Measurements from ENCODE around the gene JCHAIN. TPM values are rescaled to one million over a fixed set of nuclear protein-coding genes. Genes with fewer than 3 reads are reported as not detected.

Gene JCHAIN
- total and polyA plus RNA-seq, 2 of the 8 experiments (the other 6 are each of a cell fraction or from before 2014, with no cell fraction given) = not detected

GRCh38 chr4:70623323-70623722, 43.0 kb downstream of the JCHAIN start (continued):
- no peak for TF ChIP-seq CHD7 (IDR thresholded peaks at IDR 0.05; ENCODE audit: insufficient replicate concordance, low read length)

All from H1 (cell line).